GM21381 (cell line): Measurements from ENCODE around the gene SLC7A5.

Experiments used
- ATAC-seq: cut with Tn5 transposase; IDR thresholded peaks from one replicate; pipeline ENCODE4 v1.9.1; 2021; ENCODE audit warnings: mild to moderate bottlenecking, moderate library complexity; ENCODE audit not compliant: unreplicated experiment

SLC7A5 gene

GRCh38 chr16:87847785-87848675, 21.3 kb downstream of the SLC7A5 start:
- ATAC-seq, result no peak

- ATAC-seq, result no peak
Observed at GRCh38 chr16:87847467-87847784, 21.9 kb downstream of the SLC7A5 start.

GRCh38 chr16:87846705-87847466, 22.4 kb downstream of the SLC7A5 start:
- no peak for ATAC-seq

- ATAC-seq, result no peak
Observed at GRCh38 chr16:87845807-87846619, 23.3 kb downstream of the SLC7A5 start.

- no peak for ATAC-seq
Observed at GRCh38 chr16:87845213-87845612, 24.1 kb downstream of the SLC7A5 start.

- no peak for ATAC-seq
Observed at GRCh38 chr16:87844809-87845208, 24.5 kb downstream of the SLC7A5 start.

- no peak for ATAC-seq
Observed at GRCh38 chr16:87844120-87844733, 25.1 kb downstream of the SLC7A5 start.

GRCh38 chr16:87843678-87844105, 25.6 kb downstream of the SLC7A5 start:
- no peak for ATAC-seq

- ATAC-seq, result no peak
Observed at GRCh38 chr16:87842209-87842869, 27.0 kb downstream of the SLC7A5 start.

- ATAC-seq, result no peak
Observed at GRCh38 chr16:87841340-87842208, 27.7 kb downstream of the SLC7A5 start.

- no peak for ATAC-seq
Observed at GRCh38 chr16:87840271-87840978, 28.9 kb downstream of the SLC7A5 start.

- no peak for ATAC-seq
Observed at GRCh38 chr16:87839542-87840270, 29.6 kb downstream of the SLC7A5 start.

GRCh38 chr16:87838643-87839541, 30.4 kb downstream of the SLC7A5 start:
- ATAC-seq, result no peak

GRCh38 chr16:87837627-87838289, 31.5 kb downstream of the SLC7A5 start:
- no peak for ATAC-seq

GRCh38 chr16:87836844-87837581, 32.3 kb downstream of the SLC7A5 start:
- ATAC-seq, result no peak

GRCh38 chr16:87836346-87836843, 32.9 kb downstream of the SLC7A5 start:
- no peak for ATAC-seq
